PC-3 (cell line): ENCODE results near the gene VWA8.

Experiments
- EZH2 ChIP-seq: fragments of 300-600 bp; sonication (generic); IDR thresholded peaks from one replicate; pipeline ENCODE4 v1.6.1; 2017; ENCODE audit warnings: antibody characterized with exemption, mild to moderate bottlenecking, low read length; ENCODE audit not compliant: unreplicated experiment
- EZH2phosphoT487 ChIP-seq: fragments of 300-600 bp; sonication (generic); IDR thresholded peaks from 2 replicates; pipeline ENCODE4 v1.6.1; 2018; ENCODE audit warnings: mild to moderate bottlenecking, antibody characterized with exemption, low read length, borderline replicate concordance
- TF ChIP-seq, protein P1 (sequence below): fragments of 300-600 bp; sonication (generic); conservative IDR thresholded peaks from 2 replicates; pipeline ENCODE4 v1.5.1; 2017; ENCODE audit warnings: antibody characterized with exemption, low read depth, mild to moderate bottlenecking, low read length

- no peak for TF ChIP-seq EZH2
- TF ChIP-seq, protein P1, sequence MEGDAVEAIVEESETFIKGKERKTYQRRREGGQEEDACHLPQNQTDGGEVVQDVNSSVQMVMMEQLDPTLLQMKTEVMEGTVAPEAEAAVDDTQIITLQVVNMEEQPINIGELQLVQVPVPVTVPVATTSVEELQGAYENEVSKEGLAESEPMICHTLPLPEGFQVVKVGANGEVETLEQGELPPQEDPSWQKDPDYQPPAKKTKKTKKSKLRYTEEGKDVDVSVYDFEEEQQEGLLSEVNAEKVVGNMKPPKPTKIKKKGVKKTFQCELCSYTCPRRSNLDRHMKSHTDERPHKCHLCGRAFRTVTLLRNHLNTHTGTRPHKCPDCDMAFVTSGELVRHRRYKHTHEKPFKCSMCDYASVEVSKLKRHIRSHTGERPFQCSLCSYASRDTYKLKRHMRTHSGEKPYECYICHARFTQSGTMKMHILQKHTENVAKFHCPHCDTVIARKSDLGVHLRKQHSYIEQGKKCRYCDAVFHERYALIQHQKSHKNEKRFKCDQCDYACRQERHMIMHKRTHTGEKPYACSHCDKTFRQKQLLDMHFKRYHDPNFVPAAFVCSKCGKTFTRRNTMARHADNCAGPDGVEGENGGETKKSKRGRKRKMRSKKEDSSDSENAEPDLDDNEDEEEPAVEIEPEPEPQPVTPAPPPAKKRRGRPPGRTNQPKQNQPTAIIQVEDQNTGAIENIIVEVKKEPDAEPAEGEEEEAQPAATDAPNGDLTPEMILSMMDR = no peak
- TF ChIP-seq EZH2phosphoT487 = no peak
Measured at GRCh38 chr13:41919031-41919740, 41.7 kb downstream of the VWA8 start.
